HG02870 (cell line): ENCODE results near the gene VGLL2.
A peak's percentile ranks its signal among the peaks of the same experiment; 100 is the strongest.

ENCODE experiments used
- ATAC-seq: cut with Tn5 transposase; IDR thresholded peaks from one replicate; pipeline ENCODE4 v1.9.1; 2021; ENCODE audit warnings: mild to moderate bottlenecking, moderate library complexity; ENCODE audit not compliant: unreplicated experiment

The VGLL2 gene

DNA sequence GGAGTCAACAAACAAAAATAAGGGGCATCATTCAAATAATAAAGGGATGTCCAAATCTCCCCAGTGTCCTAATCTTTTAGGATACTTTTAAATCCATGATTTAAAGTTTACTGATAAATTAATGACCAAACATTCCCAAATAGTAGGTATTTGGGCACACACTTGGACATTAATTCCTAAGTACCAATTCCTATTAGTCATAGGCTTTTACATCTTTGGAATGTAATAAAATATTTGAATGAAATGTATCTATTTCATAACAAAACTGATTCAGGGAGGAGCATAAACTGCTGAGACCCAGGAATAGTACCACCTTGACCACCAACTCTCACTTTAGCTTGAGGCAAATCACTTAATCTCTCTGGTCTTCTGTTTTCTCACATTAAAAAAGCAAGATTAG is 44.3 kb downstream of the VGLL2 start:
- ATAC-seq, result no peak

GRCh38 chr6:117311310-117311709 is 46.0 kb downstream of the VGLL2 start:
- ATAC-seq, result no peak

GRCh38 chr6:117311726-117312125 is 46.4 kb downstream of the VGLL2 start:
- no peak for ATAC-seq

DNA sequence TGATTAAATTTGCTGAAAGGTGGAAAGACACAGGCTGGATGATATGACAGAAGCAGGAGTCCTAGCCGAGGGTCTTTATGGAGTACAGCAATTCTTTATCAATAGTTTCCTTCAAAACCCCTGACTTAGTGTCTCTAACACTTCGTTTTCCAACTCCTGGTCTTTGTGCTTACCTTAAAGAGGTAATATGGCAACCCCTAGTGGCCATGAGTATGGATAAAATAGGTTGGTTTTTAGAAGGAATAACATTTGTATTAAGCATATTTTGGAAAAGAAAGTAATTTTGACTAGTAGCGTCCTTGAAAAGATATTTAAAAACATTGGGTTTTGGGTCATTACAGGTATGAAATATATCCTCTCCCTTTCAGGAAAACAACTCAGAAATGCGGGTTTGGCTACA is 51.9 kb downstream of the VGLL2 start:
- ATAC-seq, result peak; percentile 53
